OCI-LY7 (cell line): ENCODE results near the gene ABCA4. TPM values are rescaled to one million over a fixed set of nuclear protein-coding genes. Genes with fewer than 3 reads are reported as not detected.

Experiments
- BruUV-seq: library from RNA; stranded (reverse); fragments of 400-500 nt; replicated peaks from 2 replicates; lab custom pipeline; 2021; lab: Mats Ljungman, UMichigan
- CTCF ChIA-PET: fragments of 300-600 bp; sonication (Branson Sonifier 250); formaldehyde crosslinking; loops from one replicate; lab custom pipeline; 2022; ENCODE audit warnings: antibody characterized with exemption; ENCODE audit not compliant: unreplicated experiment; lab: Charles Lee
- POLR2A ChIA-PET: fragments of 300-600 bp; sonication (Branson Sonifier 250); formaldehyde crosslinking; loops from one replicate; lab custom pipeline; 2022; ENCODE audit warnings: antibody characterized with exemption; lab: Charles Lee
- DNase-seq: peaks from one replicate; pipeline ENCODE4 v3.0.0-alpha.2; 2015; ENCODE audit warnings: low spot score
- H2AFZ ChIP-seq: fragments of 200-600 bp; sonication (generic), shearing (Covaris generic); 2 replicates; pipeline ENCODE4 v1.6.1; 2014; ENCODE audit warnings: mild to moderate bottlenecking, antibody characterized with exemption, low read length, moderate library complexity
- H3K27ac ChIP-seq: fragments of 200-600 bp; sonication (generic); 2 replicates; pipeline ENCODE4 v1.5.1; 2014; ENCODE audit warnings: mixed run types, low read depth, mild to moderate bottlenecking, moderate library complexity, low read length, inconsistent platforms; ENCODE audit not compliant: poor library complexity, severe bottlenecking
- H3K36me3 ChIP-seq: fragments of 200-600 bp; sonication (generic); 2 replicates; pipeline ENCODE4 v1.6.1; 2014; ENCODE audit warnings: mild to moderate bottlenecking, antibody characterized with exemption, low read length, moderate library complexity, mixed read lengths; ENCODE audit not compliant: insufficient read depth
- H3K4me1 ChIP-seq: fragments of 200-600 bp; sonication (generic); 2 replicates; pipeline ENCODE4 v1.5.1; 2014; ENCODE audit warnings: mild to moderate bottlenecking, low read length; ENCODE audit not compliant: insufficient read depth, poor library complexity, severe bottlenecking
- H3K4me2 ChIP-seq: fragments of 200-600 bp; sonication (generic); 2 replicates; pipeline ENCODE4 v1.6.1; 2014; ENCODE audit warnings: mild to moderate bottlenecking, low read length
- H3K4me3 ChIP-seq: fragments of 200-600 bp; sonication (generic); 2 replicates; pipeline ENCODE4 v1.5.1; 2014; ENCODE audit warnings: mild to moderate bottlenecking, low read depth, low read length; ENCODE audit not compliant: poor library complexity, severe bottlenecking
- H3K79me2 ChIP-seq: fragments of 200-600 bp; sonication (generic); 2 replicates; pipeline ENCODE4 v1.6.1; 2016; ENCODE audit warnings: low read depth, mild to moderate bottlenecking, low read length, moderate library complexity, mixed read lengths; ENCODE audit not compliant: insufficient read depth
- H3K9me2 ChIP-seq: fragments of 200-600 bp; sonication (generic); 2 replicates; pipeline ENCODE4 v1.6.1; 2016; ENCODE audit warnings: mild to moderate bottlenecking, low read length, mixed read lengths; ENCODE audit not compliant: insufficient read depth
- H3K9me3 ChIP-seq: fragments of 200-600 bp; sonication (generic); 2 replicates; pipeline ENCODE4 v1.6.1; 2014; ENCODE audit warnings: mild to moderate bottlenecking, mixed run types, low read length, mixed read lengths
- H4K20me1 ChIP-seq: fragments of 200-600 bp; sonication (generic); 2 replicates; pipeline ENCODE4 v1.6.1; 2014; ENCODE audit warnings: mild to moderate bottlenecking, antibody characterized with exemption, low read length, moderate library complexity, mixed read lengths; ENCODE audit not compliant: insufficient read depth
- EZH2phosphoT487 ChIP-seq: fragments of 200-600 bp; sonication (generic); IDR thresholded peaks from 2 replicates; pipeline ENCODE4 v1.6.1; 2018; ENCODE audit warnings: low read depth, borderline replicate concordance, mild to moderate bottlenecking, mixed run types, antibody characterized with exemption, low read length, moderate library complexity, mixed read lengths
- intact Hi-C: fragments of 100-400 bp; cut with micrococcal nuclease; formaldehyde crosslinking; loops from one replicate; pipeline ENCODE4 v1.10.0; 2022; ENCODE audit not compliant: unreplicated experiment
- total RNA-seq, 2 experiments: library from RNA; depleted of rRNA in 1 of 2; stranded (reverse); fragments of >200 nt in 1 of 2; shearing (Covaris generic) in 1 of 2; gene quantifications; 2 replicates each; pipeline ENCODE4 v1.2.3, GENCODE V29; 2014 to 2022
- TF ChIP-seq, protein P1 (sequence below): fragments of 200-600 bp; sonication (generic); conservative IDR thresholded peaks from 2 replicates; pipeline ENCODE4 v1.5.1; 2014; ENCODE audit warnings: mild to moderate bottlenecking, antibody characterized with exemption, low read length, moderate library complexity, mixed read lengths

ABCA4 gene
- total RNA-seq, 2 experiments from 2014 or later = not detected

- TF ChIP-seq EZH2phosphoT487 = no peak
- TF ChIP-seq, protein P1, sequence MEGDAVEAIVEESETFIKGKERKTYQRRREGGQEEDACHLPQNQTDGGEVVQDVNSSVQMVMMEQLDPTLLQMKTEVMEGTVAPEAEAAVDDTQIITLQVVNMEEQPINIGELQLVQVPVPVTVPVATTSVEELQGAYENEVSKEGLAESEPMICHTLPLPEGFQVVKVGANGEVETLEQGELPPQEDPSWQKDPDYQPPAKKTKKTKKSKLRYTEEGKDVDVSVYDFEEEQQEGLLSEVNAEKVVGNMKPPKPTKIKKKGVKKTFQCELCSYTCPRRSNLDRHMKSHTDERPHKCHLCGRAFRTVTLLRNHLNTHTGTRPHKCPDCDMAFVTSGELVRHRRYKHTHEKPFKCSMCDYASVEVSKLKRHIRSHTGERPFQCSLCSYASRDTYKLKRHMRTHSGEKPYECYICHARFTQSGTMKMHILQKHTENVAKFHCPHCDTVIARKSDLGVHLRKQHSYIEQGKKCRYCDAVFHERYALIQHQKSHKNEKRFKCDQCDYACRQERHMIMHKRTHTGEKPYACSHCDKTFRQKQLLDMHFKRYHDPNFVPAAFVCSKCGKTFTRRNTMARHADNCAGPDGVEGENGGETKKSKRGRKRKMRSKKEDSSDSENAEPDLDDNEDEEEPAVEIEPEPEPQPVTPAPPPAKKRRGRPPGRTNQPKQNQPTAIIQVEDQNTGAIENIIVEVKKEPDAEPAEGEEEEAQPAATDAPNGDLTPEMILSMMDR = no peak
- Histone ChIP-seq H3K9me3 (no peaks in the 10 kb centered on the region), H3K27ac (no peak overlapping the region), H4K20me1 (no peaks in the 10 kb centered on the region), H2AFZ (no peak overlapping the region), H3K4me3 (no peak overlapping the region), H3K4me1 (no peaks in the 10 kb centered on the region), H3K79me2 (no peaks in the 10 kb centered on the region), H3K9me2 (no peaks in the 10 kb centered on the region), H3K4me2 (no peak overlapping the region), H3K36me3 (no peaks in the 10 kb centered on the region)
- DNase-seq = no peak
- ChIA-PET CTCF (no interaction called here), POLR2A (no interaction called here)
- intact Hi-C loops = no loop called here
- BruUV-seq = no TSS peak
These were observed 73.0 kb downstream of the ABCA4 start for GRCh38 chr1:94047949-94048348.

- no peak for DNase-seq
- H3K27ac ChIP-seq = no peak overlapping the region
- no peak overlapping the region for H2AFZ ChIP-seq
- no peak overlapping the region for H3K4me3 ChIP-seq
- H3K79me2 ChIP-seq = no peaks in the 10 kb centered on the region
- TF ChIP-seq, protein P1 = peak; percentile 66
- no peak for TF ChIP-seq EZH2phosphoT487
- no peaks in the 10 kb centered on the region for H3K9me2 ChIP-seq
- no peak overlapping the region for H3K4me2 ChIP-seq
- CTCF ChIA-PET = no interaction called here
- intact Hi-C loops = no loop called here
- H3K36me3 ChIP-seq = no peaks in the 10 kb centered on the region
- POLR2A ChIA-PET = interaction anchor here (0.7 kb wide), 1 partner anchor 1959 kb away, joined by 5 read pairs; no protein-coding TSS in a partner anchor
- BruUV-seq = no TSS peak
- no peaks in the 10 kb centered on the region for H3K9me3 ChIP-seq
- H4K20me1 ChIP-seq = no peaks in the 10 kb centered on the region
- no peaks in the 10 kb centered on the region for H3K4me1 ChIP-seq
These were observed 75.4 kb downstream of the ABCA4 start for GRCh38 chr1:94045465-94046056.

DNA sequence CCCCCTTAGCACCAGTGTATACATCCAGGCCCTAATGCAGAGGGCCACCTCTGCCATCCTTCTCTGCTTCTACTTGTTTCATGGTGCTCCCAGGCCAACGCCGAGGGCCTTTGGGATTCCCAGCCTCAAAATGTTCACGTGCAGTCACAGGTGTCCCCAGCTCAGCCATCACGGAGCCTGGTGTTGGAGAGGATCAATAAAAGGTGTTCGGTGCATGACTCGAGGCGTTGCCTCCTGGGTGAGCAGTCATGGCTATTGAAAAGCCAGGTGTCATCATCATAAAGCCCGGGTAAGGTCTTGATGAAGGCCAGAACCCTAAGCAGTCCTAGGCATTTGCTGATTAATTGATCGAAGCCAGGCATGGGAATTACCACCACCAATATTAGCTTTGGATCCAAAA is 76.1 kb downstream of the ABCA4 start:
- intact Hi-C loops = loop anchor here (5.0 kb wide), 1 partner anchor 762 kb away; no protein-coding TSS in a partner anchor
- BruUV-seq = no TSS peak
- TF ChIP-seq EZH2phosphoT487 = no peak
- TF ChIP-seq, protein P1 = no peak
- H3K4me2 ChIP-seq = no peak overlapping the region
- ChIA-PET CTCF (no interaction called here), POLR2A (interaction anchor here (0.6 kb wide), 1 partner anchor 1439 kb away, joined by 3 read pairs; no protein-coding TSS in a partner anchor)
- no peaks in the 10 kb centered on the region for H3K9me2 ChIP-seq
- no peak overlapping the region for H3K27ac ChIP-seq
- no peaks in the 10 kb centered on the region for H3K9me3 ChIP-seq
- H4K20me1 ChIP-seq = no peaks in the 10 kb centered on the region
- no peaks in the 10 kb centered on the region for H3K79me2 ChIP-seq
- no peak overlapping the region for H3K4me3 ChIP-seq
- no peak for DNase-seq
- H3K4me1 ChIP-seq = no peaks in the 10 kb centered on the region
- H2AFZ ChIP-seq = no peak overlapping the region
- H3K36me3 ChIP-seq = no peaks in the 10 kb centered on the region
